Mesothelial cell of epicardium (in vitro differentiated cells): ENCODE results near the gene ATXN7L3. TPM values are rescaled to one million over a fixed set of nuclear protein-coding genes. Genes with fewer than 3 reads are reported as not detected.

ENCODE experiments used
- DNase-seq, 2 experiments: peaks; one replicate each; pipeline ENCODE4 v3.0.0; 2021; ENCODE audit warnings: low spot score in 2 of 2; ENCODE audit not compliant: unreplicated experiment in 2 of 2
- H3K27ac Mint-ChIP-seq: 2 replicates; pipeline ENCODE4 v1.8.0; 2021; ENCODE audit warnings: mixed read lengths
- H3K27me3 Mint-ChIP-seq: 2 replicates; pipeline ENCODE4 v1.8.0; 2021; ENCODE audit warnings: low read depth, mixed read lengths
- H3K36me3 Mint-ChIP-seq: 2 replicates; pipeline ENCODE4 v1.8.0; 2021; ENCODE audit warnings: mixed read lengths
- H3K4me1 Mint-ChIP-seq: 2 replicates; pipeline ENCODE4 v1.8.0; 2021; ENCODE audit warnings: mixed read lengths
- H3K4me3 Mint-ChIP-seq: 2 replicates; pipeline ENCODE4 v1.8.0; 2021; ENCODE audit warnings: mild to moderate bottlenecking, moderate library complexity, mixed read lengths
- H3K9me3 Mint-ChIP-seq: 2 replicates; pipeline ENCODE4 v1.8.0; 2021; ENCODE audit warnings: mixed read lengths
- total RNA-seq: library from RNA; stranded (reverse); gene quantifications from 3 replicates; pipeline ENCODE4 v1.2.1, GENCODE V29; 2021
- TF ChIP-seq, protein P1 (sequence below): fragments of 200-600 bp; sonication (generic); IDR thresholded peaks from one replicate; pipeline ENCODE4 v1.5.0; 2021; ENCODE audit warnings: antibody characterized with exemption; ENCODE audit not compliant: unreplicated experiment

Gene ATXN7L3
- total RNA-seq, 1 donor from 2014 or later, result 137 TPM

DNA sequence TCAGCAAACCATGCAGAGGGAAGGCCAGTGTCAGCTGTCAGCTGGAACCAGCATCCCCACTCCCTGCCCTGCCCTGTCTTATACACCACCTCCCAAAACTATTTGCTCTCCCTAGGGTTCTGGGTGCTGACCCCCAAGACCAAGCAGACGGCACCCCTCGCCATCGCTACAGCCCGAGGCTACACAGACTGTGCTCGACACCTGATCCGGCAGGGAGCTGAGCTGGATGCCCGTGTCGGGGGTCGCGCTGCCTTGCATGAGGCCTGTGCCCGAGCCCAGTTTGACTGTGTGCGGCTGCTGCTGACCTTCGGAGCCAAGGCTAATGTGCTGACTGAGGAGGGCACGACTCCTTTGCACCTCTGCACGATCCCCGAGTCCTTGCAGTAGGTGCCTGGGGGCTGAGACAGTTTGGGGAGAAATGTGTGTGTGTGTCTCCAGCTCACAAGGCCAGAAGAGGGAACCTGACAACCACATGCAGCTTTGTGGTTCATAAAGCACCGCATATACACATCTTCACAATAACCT lies 27.7 kb downstream of the ATXN7L3 start:
- no peak overlapping the region for H3K4me3 Mint-ChIP-seq
- H3K36me3 Mint-ChIP-seq, result peaks cover 9% of the 10 kb centered on the region
- peaks cover 9% of the 10 kb centered on the region for H3K4me1 Mint-ChIP-seq
- TF ChIP-seq, protein P1, sequence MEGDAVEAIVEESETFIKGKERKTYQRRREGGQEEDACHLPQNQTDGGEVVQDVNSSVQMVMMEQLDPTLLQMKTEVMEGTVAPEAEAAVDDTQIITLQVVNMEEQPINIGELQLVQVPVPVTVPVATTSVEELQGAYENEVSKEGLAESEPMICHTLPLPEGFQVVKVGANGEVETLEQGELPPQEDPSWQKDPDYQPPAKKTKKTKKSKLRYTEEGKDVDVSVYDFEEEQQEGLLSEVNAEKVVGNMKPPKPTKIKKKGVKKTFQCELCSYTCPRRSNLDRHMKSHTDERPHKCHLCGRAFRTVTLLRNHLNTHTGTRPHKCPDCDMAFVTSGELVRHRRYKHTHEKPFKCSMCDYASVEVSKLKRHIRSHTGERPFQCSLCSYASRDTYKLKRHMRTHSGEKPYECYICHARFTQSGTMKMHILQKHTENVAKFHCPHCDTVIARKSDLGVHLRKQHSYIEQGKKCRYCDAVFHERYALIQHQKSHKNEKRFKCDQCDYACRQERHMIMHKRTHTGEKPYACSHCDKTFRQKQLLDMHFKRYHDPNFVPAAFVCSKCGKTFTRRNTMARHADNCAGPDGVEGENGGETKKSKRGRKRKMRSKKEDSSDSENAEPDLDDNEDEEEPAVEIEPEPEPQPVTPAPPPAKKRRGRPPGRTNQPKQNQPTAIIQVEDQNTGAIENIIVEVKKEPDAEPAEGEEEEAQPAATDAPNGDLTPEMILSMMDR, result no peak
- H3K9me3 Mint-ChIP-seq, result no peaks in the 10 kb centered on the region
- no peak overlapping the region for H3K27ac Mint-ChIP-seq
- no peaks in the 10 kb centered on the region for H3K27me3 Mint-ChIP-seq
- DNase-seq, result no peak

DNA sequence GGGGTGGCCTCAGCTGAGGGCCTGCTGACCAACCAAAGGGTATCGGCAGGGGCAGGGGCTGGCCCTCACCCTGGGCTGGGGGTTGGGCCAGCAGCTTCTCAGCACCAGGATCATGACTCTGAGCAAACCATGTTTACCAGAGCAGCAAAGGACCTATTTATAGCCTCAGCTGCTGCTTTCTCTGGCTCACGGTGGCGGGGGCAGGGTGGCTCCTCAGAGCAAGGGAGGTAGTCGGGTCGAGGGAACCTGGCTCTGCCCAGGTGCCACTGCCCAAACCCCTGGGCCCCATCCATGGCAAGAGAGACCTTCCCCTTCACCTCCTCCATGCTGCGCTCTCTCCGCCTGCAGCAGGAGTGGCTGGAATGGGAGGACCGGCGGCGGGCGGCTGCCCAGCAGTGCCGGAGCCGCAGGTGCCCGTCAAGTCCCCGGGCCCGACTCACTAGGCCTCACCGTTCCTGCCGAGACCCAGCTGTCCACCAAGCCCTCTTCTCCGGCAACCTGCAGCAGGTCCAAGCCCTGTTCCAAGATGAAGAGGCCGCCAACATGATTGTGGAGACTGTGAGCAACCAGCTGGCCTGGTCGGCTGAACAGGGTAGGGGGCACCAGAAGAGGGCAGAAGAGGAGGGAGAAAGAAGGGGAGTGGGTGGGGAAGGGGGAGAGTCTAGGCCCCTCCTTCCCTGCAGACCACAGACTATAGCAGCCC lies 29.0 kb downstream of the ATXN7L3 start, which contains the start of gene ASB16:
Gene ASB16, plus strand, starts transcription at position 206 of the 703 bp plus-strand sequence. Its CDS starts 86 bp downstream, at position 292.
- Mint-ChIP-seq H3K36me3 (peaks cover 3% of the 10 kb centered on the region), H3K9me3 (no peaks in the 10 kb centered on the region), H3K27ac (no peak within 1 kb of the TSS), H3K27me3 (no peaks in the 10 kb centered on the region), H3K4me1 (peaks cover 9% of the 10 kb centered on the region), H3K4me3 (no peak within 1 kb of the TSS)
- TF ChIP-seq, protein P1, result no peak
- no peak for DNase-seq

DNA sequence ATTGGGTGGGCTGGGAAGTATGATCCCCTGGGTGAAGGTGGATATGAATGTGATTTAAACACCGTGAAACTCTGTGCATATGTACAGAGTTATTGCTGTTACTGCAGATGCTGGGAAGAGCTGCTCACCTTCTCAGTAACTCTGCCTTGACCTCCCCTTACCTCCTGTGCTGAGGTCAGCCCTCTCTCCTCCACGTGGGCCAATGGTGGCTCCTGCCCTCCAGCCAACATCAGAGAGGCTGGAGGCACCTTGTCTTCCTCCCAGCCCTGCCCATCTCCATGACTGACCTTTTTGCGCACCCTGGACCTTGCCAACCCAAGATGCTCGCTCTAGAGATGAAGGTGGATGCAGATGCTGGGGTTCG lies 29.6 kb downstream of the ATXN7L3 start:
- TF ChIP-seq, protein P1, result no peak
- Mint-ChIP-seq H3K9me3 (no peaks in the 10 kb centered on the region), H3K36me3 (no peaks in the 10 kb centered on the region), H3K27me3 (no peaks in the 10 kb centered on the region), H3K4me1 (peaks cover 9% of the 10 kb centered on the region), H3K4me3 (no peak overlapping the region), H3K27ac (no peak overlapping the region)
- no peak for DNase-seq

DNA sequence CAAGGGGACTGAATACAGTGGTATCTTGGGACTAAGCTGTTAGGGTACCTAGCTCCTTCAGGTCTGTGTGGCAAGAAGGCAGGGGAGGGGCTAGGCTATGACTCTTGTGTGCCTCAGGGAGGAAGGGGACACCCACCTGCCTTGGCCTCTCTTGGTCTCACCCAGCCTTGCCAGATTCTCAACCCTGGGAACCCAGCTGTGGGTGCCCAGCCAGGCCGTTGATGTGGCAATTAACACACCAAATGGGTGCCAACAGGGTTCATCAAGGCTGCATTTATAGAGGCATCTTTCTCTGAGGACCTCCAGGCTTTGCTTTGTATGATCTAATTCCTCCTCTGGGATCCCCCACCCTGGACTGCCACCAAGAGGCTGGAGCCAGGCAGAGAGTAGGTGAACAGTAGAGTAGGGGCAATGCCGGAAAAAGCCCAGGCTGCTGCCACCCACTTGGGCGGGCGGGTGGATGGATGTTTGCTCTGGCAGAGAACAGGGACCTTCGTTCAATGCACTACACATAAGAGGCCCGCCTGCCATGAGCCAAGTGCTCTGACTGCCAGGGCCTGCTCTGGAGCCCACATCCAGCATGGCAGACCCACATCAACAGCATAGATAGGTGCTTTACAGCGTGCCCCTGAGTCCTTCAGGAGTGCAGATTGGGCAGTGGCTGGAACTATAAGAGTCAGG lies 32.4 kb downstream of the ATXN7L3 start:
- no peak overlapping the region for H3K4me3 Mint-ChIP-seq
- DNase-seq, result no peak
- no peak overlapping the region for H3K27ac Mint-ChIP-seq
- peaks cover 4% of the 10 kb centered on the region for H3K36me3 Mint-ChIP-seq
- no peaks in the 10 kb centered on the region for H3K27me3 Mint-ChIP-seq
- TF ChIP-seq, protein P1, result no peak
- H3K4me1 Mint-ChIP-seq, result peaks cover 9% of the 10 kb centered on the region
- H3K9me3 Mint-ChIP-seq, result no peaks in the 10 kb centered on the region

DNA sequence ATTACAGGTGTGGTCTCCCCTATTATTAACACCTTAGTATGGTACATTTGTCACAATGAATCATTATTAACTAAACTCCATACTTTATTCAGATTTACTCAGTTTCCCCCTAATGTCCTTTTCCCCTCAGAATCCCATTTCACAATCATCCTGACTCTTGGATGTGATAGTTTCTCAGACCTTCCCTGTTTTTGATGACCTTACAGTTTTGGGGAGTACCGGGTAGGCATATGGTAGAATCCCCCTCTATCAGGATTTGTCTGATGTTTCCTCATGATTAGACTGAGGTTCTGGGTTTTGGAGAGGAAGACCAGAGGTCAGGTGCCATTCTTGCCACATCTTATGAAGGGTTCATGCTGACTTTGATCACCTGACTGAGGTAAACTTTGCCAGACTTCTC lies 35.2 kb downstream of the ATXN7L3 start:
- Mint-ChIP-seq H3K27ac (no peak overlapping the region), H3K4me1 (peaks cover 7% of the 10 kb centered on the region), H3K27me3 (no peaks in the 10 kb centered on the region), H3K9me3 (no peaks in the 10 kb centered on the region), H3K4me3 (no peak overlapping the region), H3K36me3 (peaks cover 4% of the 10 kb centered on the region)
- TF ChIP-seq, protein P1, result no peak
- no peak for DNase-seq
